GM18907 (cell line): ENCODE results near the gene NOX5.
"Not testable (repeated sequence)": the region's sequence is repeated elsewhere in the genome, so short reads cannot be mapped to it uniquely, and the experiment has no call there.

Experiments
- ATAC-seq: cut with Tn5 transposase; IDR thresholded peaks from one replicate; pipeline ENCODE4 v1.9.1; 2021; ENCODE audit warnings: mild to moderate bottlenecking, moderate library complexity; ENCODE audit not compliant: unreplicated experiment

NOX5 gene

GRCh38 chr15:69014454-69014853, at the start of gene NOX5:
NOX5 (plus strand) TSS chr15:69014695; CDS start chr15:69014736, 41 bp downstream.
- ATAC-seq, result no peak

GRCh38 chr15:68966996-68967395, 47.5 kb upstream of the NOX5 start:
- no peak for ATAC-seq

GRCh38 chr15:68967948-68968347, 46.5 kb upstream of the NOX5 start:
- ATAC-seq, result no peak

GRCh38 chr15:68969298-68969697, 45.2 kb upstream of the NOX5 start:
- ATAC-seq, result no peak

GRCh38 chr15:68972201-68973065, 42.1 kb upstream of the NOX5 start:
- ATAC-seq, result no peak

- ATAC-seq, result not testable (repeated sequence)
Measured at GRCh38 chr15:68975651-68976160, 38.8 kb upstream of the NOX5 start.

GRCh38 chr15:68977426-68977825, 37.1 kb upstream of the NOX5 start:
- ATAC-seq, result not testable (repeated sequence)

- ATAC-seq, result no peak
Measured at GRCh38 chr15:68979006-68979405, 35.5 kb upstream of the NOX5 start.

- ATAC-seq, result no peak
Measured at GRCh38 chr15:68979816-68980215, 34.7 kb upstream of the NOX5 start.

GRCh38 chr15:68980786-68981185, 33.7 kb upstream of the NOX5 start:
- no peak for ATAC-seq

GRCh38 chr15:68981941-68982340, 32.6 kb upstream of the NOX5 start:
- no peak for ATAC-seq

- no peak for ATAC-seq
Measured at GRCh38 chr15:68982976-68983563, 31.4 kb upstream of the NOX5 start.

GRCh38 chr15:68983961-68984481, 30.5 kb upstream of the NOX5 start:
- ATAC-seq, result no peak

GRCh38 chr15:68984586-68984985, 29.9 kb upstream of the NOX5 start:
- no peak for ATAC-seq

- no peak for ATAC-seq
Measured at GRCh38 chr15:68985361-68985891, 29.1 kb upstream of the NOX5 start.

- ATAC-seq, result no peak
Measured at GRCh38 chr15:68986322-68986721, 28.2 kb upstream of the NOX5 start.

- no peak for ATAC-seq
Measured at GRCh38 chr15:68987120-68987519, 27.4 kb upstream of the NOX5 start.

GRCh38 chr15:68987676-68988075, 26.8 kb upstream of the NOX5 start:
- no peak for ATAC-seq

GRCh38 chr15:68989541-68990230, 24.8 kb upstream of the NOX5 start:
- no peak for ATAC-seq

GRCh38 chr15:68990231-68990991, 24.1 kb upstream of the NOX5 start:
- no peak for ATAC-seq
